OCI-LY1 (cell line): ENCODE data around the gene CHCHD3.

Source experiments
- H2AFZ ChIP-seq: fragments of 200-600 bp; sonication (generic), shearing (Covaris generic); 2 replicates; pipeline ENCODE4 v1.6.0; 2014; ENCODE audit warnings: antibody characterized with exemption, mild to moderate bottlenecking, low read length
- H3F3A ChIP-seq: fragments of 200-600 bp; sonication (generic), shearing (Covaris generic); 2 replicates; pipeline ENCODE4 v1.6.0; 2014; ENCODE audit warnings: mild to moderate bottlenecking, antibody characterized with exemption, low read length, moderate library complexity; ENCODE audit not compliant: insufficient read depth
- H3K27ac ChIP-seq: fragments of 200-600 bp; sonication (generic); 2 replicates; pipeline ENCODE4 v1.5.1; 2014; ENCODE audit warnings: low read length, mixed run types, mild to moderate bottlenecking, low read depth; ENCODE audit not compliant: poor library complexity, severe bottlenecking
- H3K27me3 ChIP-seq: fragments of 200-600 bp; sonication (generic); 2 replicates; pipeline ENCODE4 v1.6.0; 2014; ENCODE audit warnings: antibody characterized with exemption, mild to moderate bottlenecking, low read length, moderate library complexity; ENCODE audit not compliant: insufficient read depth
- H3K36me3 ChIP-seq: fragments of 200-600 bp; sonication (generic); 2 replicates; pipeline ENCODE4 v1.6.1; 2014; ENCODE audit warnings: mild to moderate bottlenecking, antibody characterized with exemption, low read length, moderate library complexity, mixed read lengths; ENCODE audit not compliant: insufficient read depth
- H3K4me1 ChIP-seq: fragments of 200-600 bp; sonication (generic); 2 replicates; pipeline ENCODE4 v1.5.1; 2014; ENCODE audit warnings: mild to moderate bottlenecking, low read length, moderate library complexity; ENCODE audit not compliant: insufficient read depth, severe bottlenecking
- H3K4me2 ChIP-seq: fragments of 200-600 bp; sonication (generic), shearing (Covaris generic); 2 replicates; pipeline ENCODE4 v1.6.1; 2014; ENCODE audit warnings: low read length
- H3K4me3 ChIP-seq: fragments of 200-600 bp; sonication (generic); 2 replicates; pipeline ENCODE4 v1.5.1; 2014; ENCODE audit warnings: low read length, low read depth, mild to moderate bottlenecking, mixed read lengths; ENCODE audit not compliant: poor library complexity, severe bottlenecking
- H3K79me2 ChIP-seq: fragments of 200-600 bp; shearing (Covaris generic); 2 replicates; pipeline ENCODE4 v1.6.1; 2016; ENCODE audit warnings: mixed run types, low read length, mixed read lengths; ENCODE audit not compliant: insufficient read depth
- H3K9ac ChIP-seq: fragments of 200-600 bp; sonication (generic), shearing (Covaris generic); 2 replicates; pipeline ENCODE4 v1.6.1; 2014; ENCODE audit warnings: mild to moderate bottlenecking, low read length, mixed read lengths
- H3K9me2 ChIP-seq: fragments of 200-600 bp; sonication (generic), shearing (Covaris generic); 2 replicates; pipeline ENCODE4 v1.6.1; 2014; ENCODE audit warnings: low read depth, mild to moderate bottlenecking, low read length, mixed read lengths
- H3K9me3 ChIP-seq: fragments of 200-600 bp; shearing (Covaris generic); 2 replicates; pipeline ENCODE4 v1.6.1; 2014; ENCODE audit warnings: low read length, mixed read lengths
- H4K20me1 ChIP-seq: fragments of 200-600 bp; sonication (generic), shearing (Covaris generic); 2 replicates; pipeline ENCODE4 v1.6.0; 2016; ENCODE audit warnings: mild to moderate bottlenecking, low read length; ENCODE audit not compliant: insufficient read depth
- CTCF ChIP-seq: fragments of 200-600 bp; sonication (generic), shearing (Covaris generic); IDR thresholded peaks from 2 replicates; pipeline ENCODE4 v1.5.1; 2017; ENCODE audit warnings: mild to moderate bottlenecking, antibody characterized with exemption, low read length, moderate library complexity, mixed read lengths
- EZH2 ChIP-seq: fragments of 200-600 bp; sonication (generic), shearing (Covaris generic); IDR thresholded peaks from 2 replicates; pipeline ENCODE4 v1.8.0; 2017; ENCODE audit warnings: borderline replicate concordance, mixed run types, mild to moderate bottlenecking, antibody characterized with exemption, low read length, moderate library complexity, mixed read lengths

Gene CHCHD3

GRCh38 chr7:132780822-132781221, 301.1 kb downstream of the CHCHD3 start:
- no peak overlapping the region for H3K27ac ChIP-seq
- H4K20me1 ChIP-seq: no peaks in the 10 kb centered on the region
- no peak overlapping the region for H2AFZ ChIP-seq
- H3K36me3 ChIP-seq: peaks cover 22% of the 10 kb centered on the region; the same call in 1 of the 2 replicates
- TF ChIP-seq EZH2: no peak
- TF ChIP-seq CTCF: no peak
- H3K4me2 ChIP-seq: no peak overlapping the region
- H3K79me2 ChIP-seq: no peaks in the 10 kb centered on the region
- H3K9me3 ChIP-seq: no peaks in the 10 kb centered on the region
- no peak overlapping the region for H3K4me3 ChIP-seq
- no peaks in the 10 kb centered on the region for H3K27me3 ChIP-seq
- H3F3A ChIP-seq: no peaks in the 10 kb centered on the region
- no peak overlapping the region for H3K9ac ChIP-seq
- H3K9me2 ChIP-seq: no peaks in the 10 kb centered on the region
- peaks cover 5% of the 10 kb centered on the region for H3K4me1 ChIP-seq

GRCh38 chr7:132779164-132779563, 302.7 kb downstream of the CHCHD3 start:
- H3K4me2 ChIP-seq: no peak overlapping the region
- no peak overlapping the region for H3K4me3 ChIP-seq
- no peaks in the 10 kb centered on the region for H3K27me3 ChIP-seq
- H3K9me2 ChIP-seq: no peaks in the 10 kb centered on the region
- no peaks in the 10 kb centered on the region for H3F3A ChIP-seq
- no peaks in the 10 kb centered on the region for H3K9me3 ChIP-seq
- no peak overlapping the region for H2AFZ ChIP-seq
- H3K4me1 ChIP-seq: peaks cover 5% of the 10 kb centered on the region
- no peak overlapping the region for H3K9ac ChIP-seq
- no peak overlapping the region for H3K27ac ChIP-seq
- H3K79me2 ChIP-seq: no peaks in the 10 kb centered on the region
- TF ChIP-seq EZH2 (no peak), CTCF (no peak)
- H3K36me3 ChIP-seq: peaks cover 6% of the 10 kb centered on the region; the same call in 1 of the 2 replicates
- no peaks in the 10 kb centered on the region for H4K20me1 ChIP-seq

DNA sequence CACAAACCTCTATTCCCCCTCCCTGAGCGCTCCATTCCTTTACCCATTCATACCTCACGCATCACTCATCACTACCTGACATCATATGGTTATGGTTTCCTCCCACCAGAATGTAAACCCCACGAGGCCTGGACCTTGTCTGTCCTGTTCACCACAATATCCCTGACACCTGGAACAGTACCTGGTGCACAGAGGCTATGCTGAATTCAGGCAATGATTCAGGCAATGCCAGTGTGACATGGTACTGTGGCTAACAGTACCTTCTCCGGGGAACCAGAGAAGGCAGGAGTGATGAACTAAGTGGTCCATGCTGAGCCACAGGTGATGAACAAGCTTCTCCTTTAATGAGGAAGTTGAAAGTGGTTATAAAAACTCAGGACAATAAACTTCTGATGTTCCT, 303.1 kb downstream of the CHCHD3 start:
- peaks cover 5% of the 10 kb centered on the region for H3K4me1 ChIP-seq
- H3K36me3 ChIP-seq: peaks cover 2% of the 10 kb centered on the region; the same call in 1 of the 2 replicates
- no peak overlapping the region for H3K4me3 ChIP-seq
- H3K4me2 ChIP-seq: no peak overlapping the region
- H2AFZ ChIP-seq: no peak overlapping the region
- no peaks in the 10 kb centered on the region for H3K9me2 ChIP-seq
- no peaks in the 10 kb centered on the region for H3K27me3 ChIP-seq
- no peak for TF ChIP-seq CTCF
- TF ChIP-seq EZH2: no peak
- no peaks in the 10 kb centered on the region for H3K9me3 ChIP-seq
- H3K79me2 ChIP-seq: no peaks in the 10 kb centered on the region
- no peaks in the 10 kb centered on the region for H3F3A ChIP-seq
- no peaks in the 10 kb centered on the region for H4K20me1 ChIP-seq
- no peak overlapping the region for H3K27ac ChIP-seq
- H3K9ac ChIP-seq: no peak overlapping the region
